ENCODE measurements around the gene C4orf50.

- TF ChIP-seq CTCF (IDR thresholded peaks at IDR 0.05) (no peak), EZH2 (IDR thresholded peaks at IDR 0.05; ENCODE audit: borderline replicate concordance, insufficient read depth, low read depth, low read length, poor library complexity, severe bottlenecking) (no peak)
These were observed 45.7 kb downstream of the C4orf50 start for GRCh38 chr4:5972571-5972970.
